Brain microvascular endothelial cell (primary cell): Measurements from ENCODE around the gene VAV2.
A peak's percentile ranks its signal among the peaks of the same experiment; 100 is the strongest.

ENCODE experiments used
- DNase-seq: peaks from one replicate; pipeline ENCODE4 v3.0.0-alpha.2; 2020
- H3K27ac ChIP-seq: fragments of 250-450 bp; sonication (Bioruptor Pico); 2 replicates; pipeline ENCODE4 v1.5.1; 2020; ENCODE audit warnings: mild to moderate bottlenecking, moderate library complexity
- H3K27me3 ChIP-seq: fragments of 250-450 bp; sonication (Bioruptor Pico); replicated peaks from 2 replicates; pipeline ENCODE4 v1.5.1; 2020; ENCODE audit warnings: mild to moderate bottlenecking
- H3K36me3 ChIP-seq: fragments of 250-450 bp; sonication (Bioruptor Pico); replicated peaks from 2 replicates; pipeline ENCODE4 v1.5.1; 2020; ENCODE audit warnings: mild to moderate bottlenecking
- H3K4me3 ChIP-seq: 2 replicates; pipeline ENCODE4 v1.5.1; 2011; ENCODE audit warnings: low read depth, mild to moderate bottlenecking, control low read depth, low read length, moderate library complexity
- CTCF ChIP-seq: IDR thresholded peaks from 2 replicates; pipeline ENCODE4 v1.5.1; 2011; ENCODE audit warnings: low read depth, mild to moderate bottlenecking, moderate library complexity, low read length, control low read depth, inconsistent platforms; ENCODE audit errors: missing control alignments
- in situ Hi-C: cut with HindIII; loops from 2 replicates; pipeline ENCODE4 v1.10.0; 2017; ENCODE audit warnings: low sequenced_read_pairs, low pct_ligation_motif_present

The VAV2 gene

GRCh38 chr9:133995012-133995896 lies 3.1 kb upstream of the VAV2 start:
- no peaks in the 10 kb centered on the region for H3K36me3 ChIP-seq
- no peak overlapping the region for H3K4me3 ChIP-seq
- H3K27me3 ChIP-seq: no peaks in the 10 kb centered on the region
- in situ Hi-C loops: loop anchor here (10.0 kb wide), 1 partner anchor 210 kb away; no protein-coding TSS in a partner anchor
- no peak overlapping the region for H3K27ac ChIP-seq
- DNase-seq: no peak
- peak; percentile 48 for TF ChIP-seq CTCF

- no peak overlapping the region for H3K4me3 ChIP-seq
- H3K36me3 ChIP-seq: no peaks in the 10 kb centered on the region
- peak; percentile 99 for TF ChIP-seq CTCF
- in situ Hi-C loops: loop anchor here (10.0 kb wide), 1 partner anchor 210 kb away; no protein-coding TSS in a partner anchor
- peak; percentile 43 for DNase-seq
- no peak overlapping the region for H3K27ac ChIP-seq
- H3K27me3 ChIP-seq: no peaks in the 10 kb centered on the region
Observed at GRCh38 chr9:133994353-133995011, 2.4 kb upstream of the VAV2 start.

- Histone ChIP-seq H3K27me3 (no peaks in the 10 kb centered on the region), H3K36me3 (no peaks in the 10 kb centered on the region), H3K27ac (no peak overlapping the region), H3K4me3 (peak overlapping the region; percentile 77)
- no peak for TF ChIP-seq CTCF
- in situ Hi-C loops: loop anchor here (10.0 kb wide), 1 partner anchor 209 kb away; no protein-coding TSS in a partner anchor
- DNase-seq: no peak
Observed at GRCh38 chr9:133993635-133994253, 1.6 kb upstream of the VAV2 start.

- DNase-seq: peak; percentile 80
- Histone ChIP-seq H3K27me3 (no peaks in the 10 kb centered on the region), H3K4me3 (peak overlapping the region; percentile 77), H3K36me3 (no peaks in the 10 kb centered on the region), H3K27ac (peak overlapping the region; percentile 55)
- TF ChIP-seq CTCF: peak; percentile 60
- in situ Hi-C loops: loop anchor here (10.0 kb wide), 1 partner anchor 208 kb away; no protein-coding TSS in a partner anchor
Observed at GRCh38 chr9:133992780-133993634, 883 bp upstream of the VAV2 start.
